ENCODE data around the gene ATG4C.
A peak's percentile ranks its signal among the peaks of the same experiment; 100 is the strongest.
"Not testable (repeated sequence)": the region's sequence is repeated elsewhere in the genome, so short reads cannot be mapped to it uniquely, and the experiment has no call there.

The ATG4C gene

DNA sequence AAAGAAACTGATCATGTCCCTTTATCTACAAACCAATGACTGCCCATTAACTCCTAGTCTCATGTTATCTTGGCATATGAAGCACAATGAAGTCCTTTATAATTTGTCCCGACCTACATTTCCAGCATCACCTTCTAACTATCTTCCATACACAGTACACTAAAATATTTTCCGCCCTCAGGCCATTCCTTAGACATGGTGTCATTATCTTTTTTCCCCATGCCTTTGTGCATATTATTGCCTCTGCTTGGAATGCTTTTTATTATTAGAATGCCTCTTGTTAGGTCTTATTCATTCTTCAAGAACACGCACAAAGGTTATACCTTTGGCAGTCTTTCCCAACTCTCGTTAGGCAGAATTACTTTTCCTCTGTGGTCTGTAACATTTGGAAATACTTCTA lies 39.6 kb downstream of the ATG4C start:
- TF ChIP-seq FOXP2 (optimal IDR thresholded peaks at IDR 0.05; ENCODE audit: control extremely low read depth, extremely low read length, insufficient read depth), result no peak
- no peak for TF ChIP-seq EZH2 (IDR thresholded peaks at IDR 0.05)
- TF ChIP-seq POLR2AphosphoS5 (IDR thresholded peaks at IDR 0.05; ENCODE audit: borderline replicate concordance, low read depth, low read length), result no peak
- Histone ChIP-seq H3K36me3 (ENCODE audit: insufficient read depth, low read length) (no peaks in the 10 kb centered on the region), H3K9me3 (ENCODE audit: low read depth, low read length) (no peaks in the 10 kb centered on the region), H3K4me3 (no peak overlapping the region), H3K9ac (ENCODE audit: insufficient read length) (no peak overlapping the region), H3K27ac (no peak overlapping the region)
- DNase-seq (ENCODE audit: low read depth, low spot score), result no peak

DNA sequence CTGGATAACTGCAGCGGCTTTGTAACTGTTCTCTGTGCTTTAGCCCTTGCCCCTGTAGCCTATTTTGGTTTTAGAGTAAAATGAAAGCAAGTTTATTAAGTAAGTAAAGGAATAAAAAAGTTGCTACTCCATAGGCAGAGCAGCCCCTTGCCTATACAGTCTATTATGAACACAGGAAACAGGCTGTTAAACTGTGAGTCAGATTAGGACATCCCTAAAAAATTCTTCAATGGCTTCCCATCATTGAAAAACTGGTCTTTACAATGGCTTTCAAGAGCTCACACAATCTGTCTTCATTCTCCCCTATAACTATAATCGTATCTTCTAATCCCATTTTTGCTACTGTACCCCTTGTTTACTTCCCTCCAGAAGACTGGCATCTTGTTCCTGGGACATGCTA lies 43.0 kb downstream of the ATG4C start:
- TF ChIP-seq FOXP2 (optimal IDR thresholded peaks at IDR 0.05; ENCODE audit: control extremely low read depth, extremely low read length, insufficient read depth) (no peak), POLR2AphosphoS5 (IDR thresholded peaks at IDR 0.05; ENCODE audit: borderline replicate concordance, low read depth, low read length) (no peak), EZH2 (IDR thresholded peaks at IDR 0.05) (no peak)
- DNase-seq (ENCODE audit: low read depth, low spot score), result no peak

DNA sequence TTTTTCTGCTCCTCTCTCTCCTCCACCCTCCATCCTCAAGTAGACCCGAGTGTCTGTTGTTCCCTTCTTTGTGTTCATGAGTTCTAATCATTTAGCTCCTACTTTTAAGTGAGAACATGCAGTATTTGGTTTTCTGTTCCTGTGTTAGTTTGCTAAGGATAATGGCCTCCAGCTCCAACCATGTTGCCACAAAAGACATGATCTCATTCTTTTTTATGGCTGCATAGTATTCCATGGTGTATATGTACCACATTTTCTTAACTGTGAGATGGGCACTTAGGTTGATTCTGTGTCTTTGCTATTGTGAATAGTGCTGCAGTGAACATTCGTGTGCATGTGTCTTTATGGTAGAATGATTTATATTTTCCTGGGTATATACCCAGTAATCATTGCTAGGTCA lies 43.9 kb downstream of the ATG4C start:
- not testable (repeated sequence) for H3K36me3 ChIP-seq (ENCODE audit: insufficient read depth, low read length); H3K9ac ChIP-seq (ENCODE audit: insufficient read length); H3K27ac ChIP-seq; H3K9me3 ChIP-seq (ENCODE audit: low read depth, low read length); DNase-seq (ENCODE audit: low read depth, low spot score); H3K4me3 ChIP-seq

More for the DNA sequence above, 43.0 kb downstream of the ATG4C start:
- no peaks in the 10 kb centered on the region for H3K9me3 ChIP-seq (ENCODE audit: low read depth, low read length)
- H3K9ac ChIP-seq (ENCODE audit: insufficient read length), result no peak overlapping the region
- H3K27ac ChIP-seq, result no peak overlapping the region
- no peak overlapping the region for H3K4me3 ChIP-seq
- H3K36me3 ChIP-seq (ENCODE audit: insufficient read depth, low read length), result no peaks in the 10 kb centered on the region

DNA sequence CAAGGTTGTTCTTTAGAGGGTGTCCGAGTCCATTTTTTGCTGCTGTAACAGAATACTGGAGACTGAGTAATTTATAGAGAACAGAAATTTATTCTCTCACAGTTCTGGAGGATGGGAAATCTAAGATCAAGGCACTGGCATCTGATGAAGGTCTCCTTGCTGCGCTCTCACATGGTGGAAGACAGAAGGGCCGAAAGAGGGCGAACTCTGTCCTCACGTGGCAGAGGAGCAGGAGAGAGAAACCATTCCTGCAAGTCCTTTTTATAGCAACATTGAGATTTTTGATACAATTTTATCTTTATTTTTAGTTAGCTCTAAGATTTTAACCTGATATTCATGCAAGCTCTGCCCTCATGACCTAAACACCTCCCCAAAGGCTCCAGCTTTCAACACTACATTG lies 48.3 kb downstream of the ATG4C start:
- Histone ChIP-seq H3K27ac (no peak overlapping the region), H3K36me3 (ENCODE audit: insufficient read depth, low read length) (no peaks in the 10 kb centered on the region), H3K9ac (ENCODE audit: insufficient read length) (no peak overlapping the region), H3K4me3 (no peak overlapping the region), H3K9me3 (ENCODE audit: low read depth, low read length) (no peaks in the 10 kb centered on the region)
- TF ChIP-seq EZH2 (IDR thresholded peaks at IDR 0.05) (no peak), FOXP2 (optimal IDR thresholded peaks at IDR 0.05; ENCODE audit: control extremely low read depth, extremely low read length, insufficient read depth) (no peak), POLR2AphosphoS5 (IDR thresholded peaks at IDR 0.05; ENCODE audit: borderline replicate concordance, low read depth, low read length) (no peak)
- DNase-seq (ENCODE audit: low read depth, low spot score), result no peak

DNA sequence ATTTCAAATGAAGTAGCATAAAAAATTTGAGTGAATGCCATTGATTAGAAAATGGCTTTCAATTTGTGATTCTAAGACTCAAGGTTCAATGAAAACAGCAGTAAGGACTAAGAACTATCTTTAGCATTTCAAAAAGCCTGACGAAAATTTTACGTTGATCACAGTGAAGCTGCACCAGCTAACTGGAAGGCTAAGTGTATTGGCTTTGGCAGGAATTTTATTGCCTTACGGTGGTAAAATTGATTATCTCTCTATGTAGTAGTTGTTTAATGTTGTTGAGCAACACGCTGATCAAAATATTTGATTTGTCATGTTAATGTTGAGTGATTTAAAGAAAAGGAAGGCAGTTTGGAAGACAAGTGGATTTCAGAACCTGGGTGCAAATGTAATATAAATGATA lies 49.6 kb downstream of the ATG4C start:
- no peak overlapping the region for H3K27ac ChIP-seq

DNA sequence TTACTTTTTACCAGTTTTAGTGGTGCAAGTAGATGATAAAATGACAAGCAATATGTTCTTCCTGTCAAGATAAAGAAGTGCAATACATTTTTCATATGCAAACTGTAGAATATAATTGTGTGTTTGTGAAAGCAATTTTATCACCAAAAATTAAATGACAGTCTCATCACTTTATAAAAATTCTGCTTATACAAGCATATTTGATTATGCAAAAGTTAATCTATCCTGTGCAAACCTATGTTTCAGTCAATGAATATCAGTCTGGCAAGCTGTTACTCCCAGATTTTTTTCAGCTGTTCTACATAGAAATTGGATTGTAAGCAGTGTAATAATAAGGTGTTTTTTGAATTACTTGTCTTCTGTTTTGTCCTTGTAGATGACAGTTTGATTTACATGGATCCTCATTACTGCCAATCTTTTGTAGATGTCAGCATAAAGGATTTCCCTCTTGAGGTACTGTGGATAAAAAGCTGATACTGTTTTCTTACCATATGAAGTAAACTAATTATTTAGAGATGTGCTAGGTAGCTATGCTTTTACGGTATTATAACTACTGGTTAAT lies 50.5 kb downstream of the ATG4C start:
- Histone ChIP-seq H3K9ac (ENCODE audit: insufficient read length) (no peak overlapping the region), H3K9me3 (ENCODE audit: low read depth, low read length) (no peaks in the 10 kb centered on the region), H3K4me3 (no peak overlapping the region), H3K36me3 (ENCODE audit: insufficient read depth, low read length) (no peaks in the 10 kb centered on the region), H3K27ac (no peak overlapping the region)
- DNase-seq (ENCODE audit: low read depth, low spot score), result no peak
- TF ChIP-seq POLR2AphosphoS5 (IDR thresholded peaks at IDR 0.05; ENCODE audit: borderline replicate concordance, low read depth, low read length) (no peak), FOXP2 (optimal IDR thresholded peaks at IDR 0.05; ENCODE audit: control extremely low read depth, extremely low read length, insufficient read depth) (no peak), EZH2 (IDR thresholded peaks at IDR 0.05) (no peak)

More for the DNA sequence above, 49.6 kb downstream of the ATG4C start:
- no peak overlapping the region for H3K4me3 ChIP-seq
- H3K9me3 ChIP-seq (ENCODE audit: low read depth, low read length), result no peaks in the 10 kb centered on the region
- H3K9ac ChIP-seq (ENCODE audit: insufficient read length), result no peak overlapping the region
- no peak for TF ChIP-seq POLR2AphosphoS5 (IDR thresholded peaks at IDR 0.05; ENCODE audit: borderline replicate concordance, low read depth, low read length)
- DNase-seq (ENCODE audit: low read depth, low spot score), result no peak
- H3K36me3 ChIP-seq (ENCODE audit: insufficient read depth, low read length), result no peaks in the 10 kb centered on the region

DNA sequence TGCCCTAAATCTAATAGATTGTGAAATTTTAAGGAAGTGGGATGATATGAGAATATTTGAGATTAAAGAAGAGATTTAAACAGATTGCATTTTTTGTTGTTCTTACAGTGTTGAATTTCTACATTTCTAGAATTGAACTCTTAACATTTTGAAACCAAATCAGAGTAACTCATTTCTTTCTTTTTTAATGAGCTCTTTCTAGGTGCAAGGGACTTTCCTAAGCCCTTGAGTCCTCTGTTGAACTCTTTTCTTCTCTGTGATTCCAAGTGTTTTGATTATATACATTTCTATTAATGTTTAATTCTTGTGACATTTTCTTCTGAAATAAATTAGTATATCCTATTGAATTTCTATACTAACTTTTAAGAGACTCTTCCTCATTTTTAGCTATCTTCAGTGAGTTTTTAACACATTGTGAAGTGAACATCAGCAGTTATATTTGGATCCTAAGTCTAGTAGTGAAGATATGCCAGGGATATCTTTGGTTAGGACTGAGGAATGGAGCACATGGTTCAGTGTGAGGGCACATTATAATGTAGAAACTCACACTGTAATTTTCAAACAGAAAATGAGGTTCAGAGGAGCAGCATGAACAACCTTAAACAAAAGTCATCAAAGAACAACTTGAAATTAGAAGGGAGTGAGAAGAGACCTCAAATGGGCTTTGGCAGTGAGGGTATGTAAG lies 53.1 kb downstream of the ATG4C start:
- no peak overlapping the region for H3K9ac ChIP-seq (ENCODE audit: insufficient read length)
- TF ChIP-seq POLR2AphosphoS5 (IDR thresholded peaks at IDR 0.05; ENCODE audit: borderline replicate concordance, low read depth, low read length) (no peak), FOXP2 (optimal IDR thresholded peaks at IDR 0.05; ENCODE audit: control extremely low read depth, extremely low read length, insufficient read depth) (no peak), EZH2 (IDR thresholded peaks at IDR 0.05) (no peak)
- DNase-seq (ENCODE audit: low read depth, low spot score), result no peak
- H3K9me3 ChIP-seq (ENCODE audit: low read depth, low read length), result no peaks in the 10 kb centered on the region
- H3K4me3 ChIP-seq, result no peak overlapping the region
- H3K27ac ChIP-seq, result no peak overlapping the region
- no peaks in the 10 kb centered on the region for H3K36me3 ChIP-seq (ENCODE audit: insufficient read depth, low read length)

DNA sequence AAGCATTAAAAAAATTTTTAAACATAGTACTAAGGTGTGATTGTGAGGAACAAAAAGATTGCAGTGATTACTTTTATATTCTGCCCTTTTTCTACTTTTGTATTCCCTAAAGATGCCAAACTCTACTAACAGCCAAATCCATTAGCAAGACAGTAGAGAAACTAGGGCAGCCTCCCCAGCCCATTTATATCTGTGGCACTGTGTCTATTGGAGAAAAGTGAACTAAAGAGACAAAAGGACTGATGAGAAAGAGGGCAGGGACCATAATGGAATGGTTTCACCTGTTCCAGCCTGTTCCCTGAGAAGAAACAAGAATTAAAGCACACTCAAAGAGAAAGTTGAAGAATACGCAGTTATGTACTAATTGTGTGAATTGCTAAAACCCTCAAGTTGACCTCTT lies 56.6 kb downstream of the ATG4C start:
- H3K9ac ChIP-seq (ENCODE audit: insufficient read length), result no peak overlapping the region
- no peak overlapping the region for H3K27ac ChIP-seq
- no peaks in the 10 kb centered on the region for H3K36me3 ChIP-seq (ENCODE audit: insufficient read depth, low read length)
- no peaks in the 10 kb centered on the region for H3K9me3 ChIP-seq (ENCODE audit: low read depth, low read length)
- TF ChIP-seq EZH2 (IDR thresholded peaks at IDR 0.05) (no peak), FOXP2 (optimal IDR thresholded peaks at IDR 0.05; ENCODE audit: control extremely low read depth, extremely low read length, insufficient read depth) (no peak), POLR2AphosphoS5 (IDR thresholded peaks at IDR 0.05; ENCODE audit: borderline replicate concordance, low read depth, low read length) (no peak)
- DNase-seq (ENCODE audit: low read depth, low spot score), result no peak
- no peak overlapping the region for H3K4me3 ChIP-seq

DNA sequence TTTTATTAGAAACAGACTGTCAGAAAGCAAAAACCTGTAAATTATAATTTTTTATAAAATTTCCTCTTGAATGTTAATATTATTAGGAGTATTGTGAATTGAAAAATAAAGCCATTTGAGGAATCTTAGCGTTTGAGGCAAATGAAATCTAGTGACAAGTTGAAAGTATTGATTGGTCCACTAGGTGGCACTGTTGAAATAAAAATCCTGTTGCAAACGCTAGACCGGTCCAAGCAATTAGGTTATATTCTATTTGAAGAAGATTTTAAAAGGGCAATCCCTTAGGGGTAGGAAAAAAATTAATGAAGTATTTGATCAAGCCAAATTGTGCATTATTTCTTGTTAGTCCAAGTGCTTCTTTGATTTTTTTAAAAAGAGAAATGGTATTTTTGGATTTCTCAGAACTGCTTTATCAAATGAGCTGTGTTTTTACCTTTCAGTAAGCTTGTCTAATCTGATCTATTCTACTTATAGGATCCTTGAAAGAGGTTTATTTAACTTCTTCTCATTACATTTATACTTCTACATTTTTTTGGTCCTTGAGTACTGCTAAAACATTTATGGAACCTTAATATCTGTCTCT lies 57.7 kb downstream of the ATG4C start:
- peak; percentile 84 for DNase-seq (ENCODE audit: low read depth, low spot score)
- no peaks in the 10 kb centered on the region for H3K9me3 ChIP-seq (ENCODE audit: low read depth, low read length)
- 0 out of 2 replicates have a peak overlapping the region, but pooled peaks have one; percentile 9 for H3K4me3 ChIP-seq
- no peaks in the 10 kb centered on the region for H3K36me3 ChIP-seq (ENCODE audit: insufficient read depth, low read length)
- no peak overlapping the region for H3K9ac ChIP-seq (ENCODE audit: insufficient read length)
- H3K27ac ChIP-seq, result 0 out of 2 replicates have a peak overlapping the region, but pooled peaks have one; percentile 33
- TF ChIP-seq POLR2AphosphoS5 (IDR thresholded peaks at IDR 0.05; ENCODE audit: borderline replicate concordance, low read depth, low read length), result no peak
- no peak for TF ChIP-seq EZH2 (IDR thresholded peaks at IDR 0.05)
- TF ChIP-seq FOXP2 (optimal IDR thresholded peaks at IDR 0.05; ENCODE audit: control extremely low read depth, extremely low read length, insufficient read depth), result no peak

All from SK-N-MC (cell line).